GM18909 (cell line): ENCODE measurements around the gene MMD2.
"Not testable (repeated sequence)": the region's sequence is repeated elsewhere in the genome, so short reads cannot be mapped to it uniquely, and the experiment has no call there.

Experiments used
- ATAC-seq: cut with Tn5 transposase; IDR thresholded peaks from one replicate; pipeline ENCODE4 v1.9.1; 2021; ENCODE audit warnings: mild to moderate bottlenecking; ENCODE audit not compliant: unreplicated experiment, poor library complexity

MMD2 gene

GRCh38 chr7:4904346-4904745 lies 54.6 kb downstream of the MMD2 start:
- no peak for ATAC-seq

DNA sequence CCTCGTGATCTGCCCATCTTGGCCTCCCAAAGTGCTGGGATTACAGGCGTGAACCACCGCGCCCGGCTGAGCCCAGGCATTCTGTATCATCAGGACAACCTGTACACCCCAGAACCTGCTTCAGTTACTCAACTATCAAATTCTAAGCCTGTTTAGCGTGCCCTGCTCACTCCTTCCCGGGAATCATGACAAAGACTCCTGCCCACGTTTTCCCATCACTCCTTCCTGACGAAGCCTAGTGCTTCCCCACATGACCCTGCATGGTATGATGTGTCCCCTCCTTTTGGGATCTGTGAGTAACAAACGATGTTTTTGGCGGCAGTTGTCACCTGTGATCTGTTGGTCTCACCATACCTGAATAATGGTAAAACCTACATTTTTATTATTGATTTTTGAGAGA lies 63.2 kb downstream of the MMD2 start:
- ATAC-seq: no peak

DNA sequence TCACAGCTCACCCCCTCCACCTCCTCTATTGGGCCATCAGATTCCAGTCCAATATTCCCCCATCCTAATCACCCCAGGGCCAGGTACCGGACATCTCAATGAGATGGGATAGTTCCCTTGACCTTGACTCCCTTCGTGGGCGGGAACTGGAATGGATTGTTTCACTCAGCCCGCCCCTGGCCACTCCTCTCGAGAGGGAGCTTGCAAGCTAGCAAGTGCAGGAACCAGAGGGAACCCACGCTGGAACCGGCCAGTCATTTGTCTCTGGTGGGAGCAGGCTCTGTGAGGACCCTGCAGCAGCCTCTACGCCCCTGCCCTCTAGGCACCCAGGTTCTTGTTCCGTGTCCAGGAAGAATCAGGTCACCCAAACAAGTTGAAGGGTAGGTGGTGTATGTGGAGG lies 64.5 kb downstream of the MMD2 start:
- ATAC-seq: no peak

- ATAC-seq: no peak
Measured at GRCh38 chr7:4893929-4894475, 65.0 kb downstream of the MMD2 start.

DNA sequence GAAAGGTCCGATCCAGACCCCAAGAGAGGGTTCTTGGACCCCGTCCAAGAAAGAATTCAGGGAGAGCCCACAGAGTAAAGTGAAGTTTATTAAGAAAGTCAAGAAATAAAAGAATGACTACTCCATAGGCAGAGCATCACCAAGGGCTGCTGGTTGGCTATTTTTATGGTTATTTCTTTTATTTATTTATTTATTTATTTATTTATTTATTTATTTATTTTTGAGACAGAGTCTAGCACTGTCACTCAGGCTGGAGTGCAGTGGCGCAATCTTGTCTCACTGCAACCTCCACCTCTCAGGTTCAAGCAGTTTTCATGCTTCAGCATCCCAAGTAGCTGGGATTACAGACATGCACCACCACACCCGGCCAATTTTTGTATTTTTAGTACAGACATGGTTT lies 65.8 kb downstream of the MMD2 start:
- not testable (repeated sequence) for ATAC-seq

DNA sequence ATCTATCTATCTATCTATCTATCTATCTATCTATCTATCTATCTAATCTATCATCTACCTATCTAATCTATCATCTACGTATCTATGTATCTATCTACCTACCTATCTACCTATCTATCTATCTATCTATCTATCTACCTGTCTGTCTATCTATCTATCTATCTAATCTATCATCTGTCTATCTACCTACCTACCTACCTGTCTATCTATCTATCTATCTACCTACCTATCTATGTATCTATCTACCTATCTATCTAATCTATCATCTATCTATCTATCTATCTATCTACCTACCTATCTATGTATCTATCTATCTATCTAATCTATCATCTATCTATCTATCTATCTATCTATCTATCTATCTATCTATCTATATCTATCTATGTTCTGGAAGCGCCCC lies 67.5 kb downstream of the MMD2 start:
- ATAC-seq: not testable (repeated sequence)

DNA sequence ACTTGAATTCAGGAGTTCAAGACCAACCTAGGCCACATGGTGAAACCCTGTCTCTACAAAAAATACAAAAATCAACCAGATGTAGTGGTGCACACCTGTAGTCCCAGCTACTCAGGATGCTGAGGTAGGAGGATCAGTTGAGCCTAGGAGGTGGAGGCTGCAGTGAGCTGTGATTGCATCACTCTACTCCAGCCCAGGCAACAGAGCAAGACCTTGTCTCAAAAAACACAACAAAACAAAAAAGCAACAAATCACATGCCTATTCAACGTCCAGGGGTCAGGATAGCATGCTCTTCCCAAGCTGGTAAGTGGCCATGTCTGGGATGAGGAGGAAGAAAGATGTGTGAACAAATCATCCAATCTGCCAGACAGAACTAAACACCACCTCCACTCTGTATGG lies 69.3 kb downstream of the MMD2 start:
- no peak for ATAC-seq

GRCh38 chr7:4888161-4888560 lies 70.8 kb downstream of the MMD2 start:
- ATAC-seq: no peak

DNA sequence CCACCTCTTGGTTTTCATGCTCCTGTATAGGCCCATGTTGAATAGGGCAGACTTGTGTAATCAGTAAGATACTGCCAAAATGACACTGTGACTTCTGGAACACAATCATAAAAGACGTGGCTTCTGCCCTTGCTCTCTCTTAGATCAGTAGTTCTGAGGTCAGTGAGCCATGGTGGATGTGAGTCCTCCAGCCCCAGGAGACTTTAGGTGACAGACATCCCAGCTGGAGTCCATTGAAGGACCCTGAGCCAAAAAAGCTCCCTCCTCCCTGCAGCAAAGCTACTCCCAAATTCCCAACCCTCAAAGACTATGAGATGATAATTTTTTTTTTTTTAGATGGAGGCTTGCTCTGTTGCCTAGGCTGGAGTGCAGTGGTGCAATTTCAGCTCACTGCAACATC lies 72.3 kb downstream of the MMD2 start:
- ATAC-seq: no peak

DNA sequence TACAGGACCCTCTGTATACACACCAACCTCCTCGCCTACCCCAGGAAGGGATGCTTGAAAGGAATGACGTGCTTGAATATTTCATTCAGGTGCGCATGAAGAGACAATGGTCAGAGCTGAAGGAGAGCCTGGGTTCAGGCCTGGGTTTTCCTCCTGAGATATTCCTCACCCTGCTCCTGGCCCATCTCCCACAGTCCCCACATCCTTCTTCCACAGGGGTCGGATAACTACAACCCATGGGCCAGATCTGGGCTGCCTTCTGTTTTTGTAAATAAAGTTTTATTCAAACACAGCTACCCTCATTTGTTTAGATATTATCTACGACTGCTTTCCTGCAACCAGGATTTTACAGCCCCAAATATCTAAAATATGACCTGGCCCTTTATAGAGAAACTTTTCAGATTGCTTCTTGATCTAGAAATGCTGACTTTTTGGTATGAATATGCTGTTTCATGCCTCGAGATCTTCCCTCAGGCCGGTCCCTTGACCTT lies 73.6 kb downstream of the MMD2 start:
- ATAC-seq: no peak

GRCh38 chr7:4884164-4884563 lies 74.8 kb downstream of the MMD2 start:
- ATAC-seq: no peak

DNA sequence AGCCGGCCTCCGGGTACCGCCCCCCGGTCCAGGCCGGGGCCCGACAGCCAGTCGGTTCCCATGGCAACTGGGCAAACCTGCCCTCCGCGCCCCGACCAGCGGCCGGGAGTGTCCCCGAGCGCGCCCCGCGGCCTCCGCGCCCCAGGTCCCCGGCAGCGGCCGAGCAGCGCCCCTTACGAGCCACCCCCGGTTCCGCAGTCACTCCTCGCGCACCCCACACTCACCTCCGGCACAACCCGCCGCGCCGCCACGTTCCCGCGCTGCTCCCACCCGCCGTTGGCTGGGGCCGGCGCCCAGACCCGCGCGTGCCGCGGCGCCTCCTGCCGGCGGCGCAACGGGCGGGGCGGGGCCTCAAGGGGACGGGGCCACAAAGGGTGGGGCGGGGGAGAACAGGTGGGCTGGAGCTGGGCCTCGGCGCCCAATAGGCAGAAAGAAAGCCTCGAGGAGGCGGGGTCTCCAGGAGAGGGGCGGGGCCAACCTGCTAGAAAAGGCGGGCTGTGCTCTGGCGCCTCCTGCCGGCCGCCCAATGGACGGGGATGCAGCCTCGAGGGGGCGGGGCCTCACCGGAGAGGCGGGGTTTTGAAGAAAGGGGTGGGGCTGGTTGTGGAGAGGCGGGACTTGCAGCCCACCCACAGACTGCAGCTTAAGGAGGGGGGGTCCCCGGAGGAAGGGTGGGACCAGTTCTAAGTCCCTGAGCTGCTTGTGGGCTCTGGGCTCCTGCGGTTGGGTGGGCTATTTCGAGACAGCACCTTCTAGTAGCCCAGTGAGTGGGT lies 75.4 kb downstream of the MMD2 start, which contains the start of gene RADIL:
RADIL (minus strand) TSS at position 345 of the 773 bp plus-strand sequence. CDS start 5,577 bp downstream, outside the sequence.
- peak; percentile 85 for ATAC-seq

- ATAC-seq: no peak
Measured at GRCh38 chr7:4883033-4883371, 76.0 kb downstream of the MMD2 start.

GRCh38 chr7:4882169-4883032 lies 76.6 kb downstream of the MMD2 start:
- ATAC-seq: no peak

DNA sequence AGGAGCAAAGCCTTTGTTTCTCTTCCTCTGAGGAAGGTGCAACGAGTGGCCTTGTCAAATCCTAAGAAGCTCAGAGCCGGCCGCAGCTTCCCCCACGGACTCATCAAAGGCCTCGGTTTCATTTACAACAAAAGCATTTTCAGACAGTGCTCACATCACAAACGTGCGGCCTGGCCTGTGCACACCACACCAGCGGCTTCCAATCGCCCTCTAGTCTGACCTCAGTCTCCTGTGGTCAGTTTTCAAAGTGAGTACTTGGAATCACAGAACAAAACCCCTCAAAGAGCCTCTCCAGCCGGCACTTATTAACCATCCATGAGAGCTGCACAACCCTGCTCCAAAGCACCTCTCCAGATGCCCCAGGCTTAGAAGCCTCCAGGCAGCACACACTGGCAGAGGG lies 78.8 kb downstream of the MMD2 start:
- ATAC-seq: no peak

DNA sequence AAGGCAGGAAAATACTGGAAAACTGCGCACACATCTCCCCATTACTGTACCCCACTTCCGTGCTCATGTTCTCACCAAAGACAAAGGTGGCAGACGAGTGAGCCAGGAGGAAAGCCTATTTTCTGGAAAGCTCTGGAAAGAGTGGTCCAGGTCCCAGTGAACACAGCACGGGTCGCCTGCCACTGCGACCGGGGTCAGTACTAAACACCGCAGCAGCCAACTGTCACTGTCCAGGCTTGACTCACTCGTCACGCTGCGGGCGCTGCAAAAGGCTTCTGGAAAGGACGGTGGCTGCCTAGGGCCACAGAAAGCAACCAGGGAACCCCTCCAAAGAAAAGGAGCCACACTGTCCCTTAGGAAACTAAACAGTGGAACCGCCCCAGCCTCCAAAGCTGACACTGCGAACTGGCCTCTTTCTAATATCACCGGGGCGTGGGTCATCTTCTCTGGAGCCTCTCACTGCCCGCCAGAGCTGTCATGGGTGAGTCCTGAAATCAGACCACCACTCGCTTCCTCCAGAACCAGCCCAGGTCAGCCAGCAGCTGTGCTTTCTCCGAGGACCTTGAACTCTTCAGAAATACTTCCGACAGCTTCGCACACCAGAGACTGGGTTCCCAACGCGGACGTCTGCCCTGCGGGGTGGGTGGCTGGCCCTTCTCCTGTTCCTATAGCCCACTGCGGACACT lies 79.4 kb downstream of the MMD2 start:
- ATAC-seq: no peak

- ATAC-seq: no peak
Measured at GRCh38 chr7:4878336-4879335, 80.4 kb downstream of the MMD2 start.

- ATAC-seq: no peak
Measured at GRCh38 chr7:4876586-4876985, 82.4 kb downstream of the MMD2 start.

- ATAC-seq: no peak
Measured at GRCh38 chr7:4875391-4875790, 83.6 kb downstream of the MMD2 start.
